WERI-Rb-1 (cell line): ENCODE data around the gene CHSY1.

Experiments
- DNase-seq: peaks from one replicate; pipeline ENCODE4 v3.0.0-alpha.2; 2020
- H3K27ac ChIP-seq: fragments of 250-450 bp; sonication (Bioruptor Pico); 2 replicates; pipeline ENCODE4 v1.5.1; 2020; ENCODE audit warnings: mild to moderate bottlenecking, moderate library complexity
- H3K27me3 ChIP-seq: fragments of 250-450 bp; sonication (Bioruptor Pico); 2 replicates; pipeline ENCODE4 v1.5.1; 2021; ENCODE audit warnings: mild to moderate bottlenecking, low read depth, moderate library complexity; ENCODE audit not compliant: insufficient read depth, severe bottlenecking
- H3K36me3 ChIP-seq: fragments of 250-450 bp; sonication (Bioruptor Pico); 2 replicates; pipeline ENCODE4 v1.5.1; 2020; ENCODE audit warnings: mild to moderate bottlenecking, moderate library complexity
- H3K4me3 ChIP-seq: 2 replicates; pipeline ENCODE4 v1.5.1; 2011; ENCODE audit warnings: low read depth, mild to moderate bottlenecking, control low read depth, low read length
- H3K9me3 ChIP-seq: fragments of 250-450 bp; sonication (Bioruptor Pico); 2 replicates; pipeline ENCODE4 v1.5.1; 2021; ENCODE audit warnings: mild to moderate bottlenecking, moderate library complexity; ENCODE audit not compliant: severe bottlenecking
- TF ChIP-seq, protein P1 (sequence below): IDR thresholded peaks from 2 replicates; pipeline ENCODE4 v1.5.1; 2011; ENCODE audit warnings: low read depth, mild to moderate bottlenecking, control low read depth, inconsistent platforms, low read length

CHSY1 gene

DNA sequence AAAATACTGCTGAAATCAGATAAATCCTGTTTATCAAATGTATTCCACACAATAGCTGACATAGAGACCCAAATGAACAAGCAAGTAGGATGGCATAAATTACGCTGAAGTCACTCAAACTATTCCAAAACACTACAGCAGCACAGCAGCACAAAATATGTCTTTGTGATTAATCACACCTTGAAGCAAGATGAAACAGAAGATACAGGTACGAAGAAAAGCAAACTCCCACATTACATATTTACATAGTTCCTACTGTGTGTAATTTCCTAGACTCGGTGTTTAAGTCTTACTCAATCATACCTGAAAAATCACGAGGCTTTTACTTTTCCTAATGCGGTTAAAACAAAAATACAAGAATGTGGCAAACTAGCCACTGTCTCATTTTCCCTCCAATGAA, 38.3 kb downstream of the CHSY1 start:
- H3K27ac ChIP-seq: no peak overlapping the region
- H3K36me3 ChIP-seq: peaks cover 7% of the 10 kb centered on the region
- H3K27me3 ChIP-seq: no peaks in the 10 kb centered on the region
- H3K4me3 ChIP-seq: no peak overlapping the region
- TF ChIP-seq, protein P1, sequence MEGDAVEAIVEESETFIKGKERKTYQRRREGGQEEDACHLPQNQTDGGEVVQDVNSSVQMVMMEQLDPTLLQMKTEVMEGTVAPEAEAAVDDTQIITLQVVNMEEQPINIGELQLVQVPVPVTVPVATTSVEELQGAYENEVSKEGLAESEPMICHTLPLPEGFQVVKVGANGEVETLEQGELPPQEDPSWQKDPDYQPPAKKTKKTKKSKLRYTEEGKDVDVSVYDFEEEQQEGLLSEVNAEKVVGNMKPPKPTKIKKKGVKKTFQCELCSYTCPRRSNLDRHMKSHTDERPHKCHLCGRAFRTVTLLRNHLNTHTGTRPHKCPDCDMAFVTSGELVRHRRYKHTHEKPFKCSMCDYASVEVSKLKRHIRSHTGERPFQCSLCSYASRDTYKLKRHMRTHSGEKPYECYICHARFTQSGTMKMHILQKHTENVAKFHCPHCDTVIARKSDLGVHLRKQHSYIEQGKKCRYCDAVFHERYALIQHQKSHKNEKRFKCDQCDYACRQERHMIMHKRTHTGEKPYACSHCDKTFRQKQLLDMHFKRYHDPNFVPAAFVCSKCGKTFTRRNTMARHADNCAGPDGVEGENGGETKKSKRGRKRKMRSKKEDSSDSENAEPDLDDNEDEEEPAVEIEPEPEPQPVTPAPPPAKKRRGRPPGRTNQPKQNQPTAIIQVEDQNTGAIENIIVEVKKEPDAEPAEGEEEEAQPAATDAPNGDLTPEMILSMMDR: no peak
- DNase-seq: no peak
- H3K9me3 ChIP-seq: no peaks in the 10 kb centered on the region

DNA sequence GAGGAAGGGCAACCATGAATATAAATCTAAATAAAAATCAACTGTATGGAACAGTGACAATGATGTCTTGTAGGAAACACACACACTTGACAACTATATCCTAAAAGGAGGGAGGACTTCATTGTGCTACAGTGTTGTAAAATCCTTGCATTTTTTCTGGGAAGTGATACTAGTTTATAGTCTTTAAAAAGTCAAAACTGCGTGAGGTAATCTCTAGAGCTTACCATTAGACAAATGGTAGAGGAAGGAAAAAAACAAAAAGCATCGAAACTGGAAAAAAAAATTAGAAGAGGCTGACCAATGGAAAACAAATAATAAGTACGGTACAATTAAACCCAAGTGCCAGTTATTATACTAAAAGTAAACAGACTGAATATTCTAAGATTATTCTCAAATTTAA, 38.7 kb downstream of the CHSY1 start:
- no peak for DNase-seq
- no peaks in the 10 kb centered on the region for H3K9me3 ChIP-seq
- TF ChIP-seq, protein P1: no peak
- no peak overlapping the region for H3K4me3 ChIP-seq
- peaks cover 7% of the 10 kb centered on the region for H3K36me3 ChIP-seq
- no peak overlapping the region for H3K27ac ChIP-seq
- H3K27me3 ChIP-seq: no peaks in the 10 kb centered on the region

DNA sequence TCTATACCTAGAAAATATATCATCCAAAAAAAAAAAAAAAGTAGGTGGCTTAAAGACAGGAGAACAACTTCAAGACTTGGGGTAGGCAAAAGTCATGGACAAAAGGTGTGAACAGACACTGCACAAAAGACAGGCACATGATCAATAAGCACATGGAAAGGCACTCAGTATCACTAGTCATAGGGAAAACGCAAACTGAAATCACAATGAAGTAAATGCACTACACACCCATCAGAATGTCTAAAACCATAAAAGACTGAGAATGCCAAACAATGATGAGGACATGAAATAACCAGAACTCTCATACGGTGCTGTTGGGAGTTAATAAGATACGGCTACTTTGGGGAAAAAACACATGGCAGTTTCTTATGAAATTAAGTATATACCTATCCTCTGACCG, 40.0 kb downstream of the CHSY1 start:
- Histone ChIP-seq H3K27ac (no peak overlapping the region), H3K9me3 (no peaks in the 10 kb centered on the region), H3K27me3 (no peaks in the 10 kb centered on the region), H3K4me3 (no peak overlapping the region), H3K36me3 (peaks cover 7% of the 10 kb centered on the region)
- TF ChIP-seq, protein P1: no peak
- no peak for DNase-seq

DNA sequence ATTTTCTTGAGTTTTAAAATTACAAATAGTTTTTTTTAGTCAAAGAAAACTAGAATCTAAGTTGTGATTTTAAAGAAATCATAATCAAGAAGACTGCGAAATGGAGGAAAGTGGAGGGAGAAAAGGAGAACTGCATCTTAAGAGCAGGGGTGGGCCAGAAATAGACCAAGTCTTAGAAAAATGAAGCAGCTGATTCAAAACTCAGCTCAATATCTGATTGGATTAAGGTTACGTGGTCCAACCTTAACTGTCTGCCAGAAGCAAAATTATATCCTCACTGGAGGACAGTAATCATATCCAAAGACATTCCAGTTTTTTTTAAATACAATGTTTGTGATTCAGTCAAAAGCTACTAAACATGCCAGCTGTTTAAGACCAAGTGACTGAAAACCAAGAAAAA, 41.4 kb downstream of the CHSY1 start:
- Histone ChIP-seq H3K4me3 (no peak overlapping the region), H3K9me3 (no peaks in the 10 kb centered on the region), H3K27me3 (no peaks in the 10 kb centered on the region), H3K27ac (peak overlapping the region; percentile 31), H3K36me3 (peaks cover 7% of the 10 kb centered on the region)
- TF ChIP-seq, protein P1: no peak
- DNase-seq: no peak

DNA sequence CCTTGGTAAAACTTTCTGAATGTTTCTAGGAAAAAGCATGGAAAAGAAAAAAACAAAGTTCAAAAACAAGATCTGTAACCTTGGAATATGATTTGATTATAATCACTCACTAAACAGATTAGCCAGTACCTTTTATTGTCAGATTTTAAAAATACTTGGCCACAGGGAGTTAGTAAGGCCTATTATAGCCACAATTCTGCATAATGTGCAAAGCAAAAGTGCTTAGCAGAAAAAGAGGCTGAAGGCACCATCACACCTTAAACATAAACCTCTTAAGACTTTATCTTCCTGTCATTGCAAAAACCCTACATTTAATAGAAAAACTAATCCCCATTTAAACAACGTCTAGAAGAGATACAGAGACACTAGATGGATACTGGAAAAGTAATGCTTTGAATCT, 41.8 kb downstream of the CHSY1 start:
- H3K9me3 ChIP-seq: no peaks in the 10 kb centered on the region
- H3K36me3 ChIP-seq: peaks cover 7% of the 10 kb centered on the region
- H3K27me3 ChIP-seq: no peaks in the 10 kb centered on the region
- H3K4me3 ChIP-seq: no peak overlapping the region
- no peak for DNase-seq
- H3K27ac ChIP-seq: peak overlapping the region; percentile 40; the same call in 1 of the 2 replicates
- TF ChIP-seq, protein P1: no peak

DNA sequence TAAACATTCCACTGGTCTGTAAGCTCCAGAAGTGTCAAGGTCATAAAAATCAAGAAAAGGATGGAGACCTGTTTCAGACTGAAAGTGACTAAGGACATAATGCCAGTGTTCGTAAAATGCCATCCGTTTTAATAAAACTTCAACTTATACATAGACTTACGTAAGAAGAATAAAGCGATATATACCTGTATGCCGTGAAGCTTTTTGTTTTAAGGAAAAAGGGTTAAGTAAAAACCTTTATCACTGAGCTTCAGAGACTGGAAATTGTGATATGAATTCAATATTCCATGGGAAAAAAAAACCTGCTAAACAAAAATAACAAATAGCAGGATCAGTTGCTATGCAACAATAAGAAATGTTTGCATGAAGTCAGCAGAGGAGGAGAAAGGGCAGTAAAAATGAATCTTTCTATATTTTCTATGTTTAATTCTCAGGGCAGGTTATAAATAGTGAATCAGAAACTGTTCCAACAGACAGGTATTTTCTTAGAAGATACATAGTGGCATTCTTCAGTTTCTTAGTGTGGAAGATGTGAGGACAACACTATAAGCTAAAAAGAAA, 42.5 kb downstream of the CHSY1 start:
- Histone ChIP-seq H3K27ac (no peak overlapping the region), H3K9me3 (no peaks in the 10 kb centered on the region), H3K36me3 (peaks cover 5% of the 10 kb centered on the region), H3K4me3 (no peak overlapping the region), H3K27me3 (no peaks in the 10 kb centered on the region)
- DNase-seq: no peak
- TF ChIP-seq, protein P1: no peak
